Chondrocyte (in vitro differentiated cells): ENCODE data around the gene S100A13. TPM values are rescaled to one million over a fixed set of nuclear protein-coding genes. Genes with fewer than 3 reads are reported as not detected.

Source experiments
- DNase-seq: peaks from one replicate; pipeline ENCODE4 v3.0.0; 2021; ENCODE audit warnings: mixed read lengths, low spot score
- H3K27ac Mint-ChIP-seq: one replicate; pipeline ENCODE4 v1.8.0; 2021; ENCODE audit warnings: mild to moderate bottlenecking, moderate library complexity, mixed read lengths; ENCODE audit not compliant: unreplicated experiment
- H3K27me3 Mint-ChIP-seq: 2 replicates; pipeline ENCODE4 v1.8.0; 2021; ENCODE audit warnings: low read depth, mixed read lengths
- H3K36me3 Mint-ChIP-seq: 2 replicates; pipeline ENCODE4 v1.8.0; 2021; ENCODE audit warnings: low read depth, mixed read lengths
- H3K4me1 Mint-ChIP-seq: 2 replicates; pipeline ENCODE4 v1.8.0; 2021; ENCODE audit warnings: low read depth, mild to moderate bottlenecking, mixed read lengths
- H3K4me3 Mint-ChIP-seq: one replicate; pipeline ENCODE4 v1.8.0; 2021; ENCODE audit warnings: mild to moderate bottlenecking, moderate library complexity, mixed read lengths; ENCODE audit not compliant: unreplicated experiment
- H3K9me3 Mint-ChIP-seq: 2 replicates; pipeline ENCODE4 v1.8.0; 2021; ENCODE audit warnings: low read depth, mixed read lengths
- CTCF ChIP-seq: fragments of 200-600 bp; sonication (generic); IDR thresholded peaks from 2 replicates; pipeline ENCODE4 v1.5.0; 2021; ENCODE audit warnings: antibody characterized with exemption, mild to moderate bottlenecking, moderate library complexity
- total RNA-seq: library from RNA; stranded (reverse); gene quantifications from 3 replicates; pipeline ENCODE4 v1.2.1, GENCODE V29; 2021

The S100A13 gene
- total RNA-seq, 1 donor from 2014 or later, result 113 TPM

GRCh38 chr1:153612755-153613331 is 14.5 kb downstream of the S100A13 start, which contains the start of gene S100A16:
TSS of gene S100A16 (minus strand) at chr1:153613137. CDS start at chr1:153608151, 4,986 bp downstream.
- Mint-ChIP-seq H3K4me1 (peaks cover 53% of the 10 kb centered on the region), H3K4me3 (peak within 1 kb of the TSS; percentile 90)
- no peak for DNase-seq

GRCh38 chr1:153612111-153612754 is 15.1 kb downstream of the S100A13 start:
- H3K27ac Mint-ChIP-seq, result peak overlapping the region; percentile 77
- no peaks in the 10 kb centered on the region for H3K36me3 Mint-ChIP-seq
- peak overlapping the region; percentile 90 for H3K4me3 Mint-ChIP-seq
- no peak for DNase-seq
- no peak for TF ChIP-seq CTCF
- peaks cover 49% of the 10 kb centered on the region for H3K4me1 Mint-ChIP-seq
- no peaks in the 10 kb centered on the region for H3K9me3 Mint-ChIP-seq
- H3K27me3 Mint-ChIP-seq, result no peaks in the 10 kb centered on the region

More at GRCh38 chr1:153612755-153613331, 14.5 kb downstream of the S100A13 start, which contains the start of gene S100A16:
- no peaks in the 10 kb centered on the region for H3K27me3 Mint-ChIP-seq
- no peaks in the 10 kb centered on the region for H3K36me3 Mint-ChIP-seq
- no peak for TF ChIP-seq CTCF
- no peaks in the 10 kb centered on the region for H3K9me3 Mint-ChIP-seq
- peak within 1 kb of the TSS; percentile 77 for H3K27ac Mint-ChIP-seq

- Mint-ChIP-seq H3K4me3 (peak overlapping the region; percentile 90), H3K4me1 (peaks cover 48% of the 10 kb centered on the region), H3K9me3 (no peaks in the 10 kb centered on the region), H3K27me3 (no peaks in the 10 kb centered on the region), H3K27ac (peak overlapping the region; percentile 77), H3K36me3 (peaks cover 3% of the 10 kb centered on the region)
- no peak for DNase-seq
- TF ChIP-seq CTCF, result no peak
Measured at GRCh38 chr1:153611356-153611755, 15.9 kb downstream of the S100A13 start.

GRCh38 chr1:153610811-153611301 is 16.4 kb downstream of the S100A13 start:
- Mint-ChIP-seq H3K9me3 (no peaks in the 10 kb centered on the region), H3K27ac (peak overlapping the region; percentile 77), H3K36me3 (peaks cover 4% of the 10 kb centered on the region), H3K4me3 (peak overlapping the region; percentile 90), H3K27me3 (no peaks in the 10 kb centered on the region), H3K4me1 (peaks cover 48% of the 10 kb centered on the region)
- no peak for DNase-seq
- no peak for TF ChIP-seq CTCF

GRCh38 chr1:153610334-153610733 is 17.0 kb downstream of the S100A13 start:
- Mint-ChIP-seq H3K27ac (peak overlapping the region; percentile 27), H3K27me3 (no peaks in the 10 kb centered on the region), H3K9me3 (no peaks in the 10 kb centered on the region), H3K4me3 (peak overlapping the region; percentile 9), H3K4me1 (peaks cover 48% of the 10 kb centered on the region), H3K36me3 (peaks cover 4% of the 10 kb centered on the region)
- TF ChIP-seq CTCF, result no peak
- no peak for DNase-seq
